WTC11 (cell line): ENCODE measurements around the gene SRC. TPM values are rescaled to one million over a fixed set of nuclear protein-coding genes. Genes with fewer than 3 reads are reported as not detected.

Experiments used
- ATAC-seq: fragments of 200-7000 bp; cut with Tn5 transposase; 2 replicates; pipeline ENCODE4 v1.10.0; 2021; ENCODE audit warnings: mild to moderate bottlenecking, moderate library complexity
- CTCF ChIA-PET: fragments of 300-600 bp; sonication (Branson Sonifier 250); formaldehyde crosslinking; loops from one replicate; lab custom pipeline; 2021; ENCODE audit warnings: antibody characterized with exemption; lab: Charles Lee
- POLR2A ChIA-PET: fragments of 350-600 bp; sonication (Branson Sonifier 250); formaldehyde crosslinking; loops from one replicate; lab custom pipeline; 2021; ENCODE audit warnings: antibody characterized with exemption; lab: Charles Lee
- DNase-seq: peaks from one replicate; pipeline ENCODE4 v3.0.0; 2021; ENCODE audit warnings: low spot score
- H3K27ac Mint-ChIP-seq: 2 replicates; pipeline ENCODE4 v1.8.0; 2021; ENCODE audit warnings: mixed read lengths
- H3K27me3 Mint-ChIP-seq: 2 replicates; pipeline ENCODE4 v1.8.0; 2021; ENCODE audit warnings: low read depth, mild to moderate bottlenecking, moderate library complexity, mixed read lengths
- H3K36me3 Mint-ChIP-seq: 2 replicates; pipeline ENCODE4 v1.8.0; 2021; ENCODE audit warnings: mixed read lengths
- H3K4me1 Mint-ChIP-seq: 2 replicates; pipeline ENCODE4 v1.8.0; 2022; ENCODE audit warnings: mixed read lengths
- H3K4me3 Mint-ChIP-seq: 2 replicates; pipeline ENCODE4 v1.8.0; 2021; ENCODE audit warnings: mild to moderate bottlenecking, moderate library complexity, mixed read lengths
- H3K9me3 Mint-ChIP-seq: 2 replicates; pipeline ENCODE4 v1.8.0; 2021; ENCODE audit warnings: mixed read lengths
- ATF6 ChIP-seq: sonication (generic); formaldehyde crosslinking; IDR thresholded peaks from 2 replicates; pipeline ENCODE4 v1.8.1; 2023; ENCODE audit warnings: mild to moderate bottlenecking, missing genetic modification reagents
- CTCF ChIP-seq: fragments of 200-600 bp; IDR thresholded peaks from 2 replicates; pipeline ENCODE4 v1.8.0; 2022; ENCODE audit warnings: antibody characterized with exemption
- ERG ChIP-seq: fragments of 250-450 bp; sonication (Bioruptor Pico); IDR thresholded peaks from 2 replicates; pipeline ENCODE4 v1.8.0; 2021; ENCODE audit warnings: mild to moderate bottlenecking
- FOXP1 ChIP-seq: sonication (generic); formaldehyde crosslinking; IDR thresholded peaks from 2 replicates; pipeline ENCODE4 v1.8.0; 2022; ENCODE audit warnings: missing genetic modification reagents, mild to moderate bottlenecking, moderate library complexity, borderline replicate concordance
- HMGA2 ChIP-seq: fragments of 250-450 bp; sonication (Bioruptor Pico); IDR thresholded peaks from 2 replicates; pipeline ENCODE4 v1.4.0; 2021; ENCODE audit warnings: mild to moderate bottlenecking, moderate library complexity
- HMGXB4 ChIP-seq: sonication (generic); formaldehyde crosslinking; IDR thresholded peaks from 2 replicates; pipeline ENCODE4 v1.8.1; 2023; ENCODE audit warnings: mild to moderate bottlenecking, moderate library complexity, missing genetic modification reagents
- JAZF1 ChIP-seq: fragments of 250-450 bp; sonication (Bioruptor Pico); IDR thresholded peaks from 2 replicates; pipeline ENCODE4 v1.9.0; 2021; ENCODE audit warnings: moderate library complexity, mild to moderate bottlenecking, inconsistent platforms
- NFE2L1 ChIP-seq: sonication (generic); formaldehyde crosslinking; IDR thresholded peaks from 2 replicates; pipeline ENCODE4 v1.8.1; 2023; ENCODE audit warnings: missing genetic modification reagents
- NR1H2 ChIP-seq: sonication (generic); formaldehyde crosslinking; IDR thresholded peaks from 2 replicates; pipeline ENCODE4 v1.9.0; 2021; ENCODE audit warnings: mild to moderate bottlenecking, moderate library complexity, missing genetic modification reagents
- NR2C2 ChIP-seq: sonication (generic); formaldehyde crosslinking; IDR thresholded peaks from 2 replicates; pipeline ENCODE4 v1.8.0; 2022; ENCODE audit warnings: mild to moderate bottlenecking, missing genetic modification reagents
- SOX15 ChIP-seq: fragments of 250-450 bp; sonication (Bioruptor Pico); IDR thresholded peaks from 2 replicates; pipeline ENCODE4 v1.9.0; 2021; ENCODE audit warnings: mild to moderate bottlenecking
- SP1 ChIP-seq: sonication (generic); formaldehyde crosslinking; conservative IDR thresholded peaks from 2 replicates; pipeline ENCODE4 v1.8.1; 2022; ENCODE audit warnings: missing genetic modification reagents
- STAT6 ChIP-seq: sonication (generic); formaldehyde crosslinking; conservative IDR thresholded peaks from 2 replicates; pipeline ENCODE4 v1.8.1; 2023; ENCODE audit warnings: mild to moderate bottlenecking, low read depth, missing genetic modification reagents, moderate library complexity
- TEAD4 ChIP-seq: sonication (generic); formaldehyde crosslinking; IDR thresholded peaks from 2 replicates; pipeline ENCODE4 v1.8.0; 2022; ENCODE audit warnings: mild to moderate bottlenecking, missing genetic modification reagents
- USF1 ChIP-seq: sonication (generic); formaldehyde crosslinking; IDR thresholded peaks from 2 replicates; pipeline ENCODE4 v1.8.0; 2022; ENCODE audit warnings: mild to moderate bottlenecking, missing genetic modification reagents
- ZBTB21 ChIP-seq: sonication (generic); formaldehyde crosslinking; IDR thresholded peaks from 2 replicates; pipeline ENCODE4 v1.8.1; 2023; ENCODE audit warnings: mild to moderate bottlenecking, missing genetic modification reagents, borderline replicate concordance
- ZBTB43 ChIP-seq: sonication (generic); formaldehyde crosslinking; IDR thresholded peaks from 2 replicates; pipeline ENCODE4 v1.8.1; 2023; ENCODE audit warnings: mild to moderate bottlenecking, missing genetic modification reagents
- ZNF232 ChIP-seq: sonication (generic); formaldehyde crosslinking; IDR thresholded peaks from 2 replicates; pipeline ENCODE4 v1.8.0; 2022; ENCODE audit warnings: mild to moderate bottlenecking, missing genetic modification reagents
- total RNA-seq: library from RNA; stranded (reverse); gene quantifications from 3 replicates; pipeline ENCODE4 v1.2.3, GENCODE V29; 2021

SRC gene
- total RNA-seq, 1 experiment from 2014 or later: 33.3 TPM

- CTCF ChIA-PET: interaction anchor here (1.1 to 1.5 kb wide), 3 partner anchors 45 to 64 kb away, joined by 3 to 4 read pairs (median 3); partner anchors contain the start of gene MANBAL
- no peaks in the 10 kb centered on the region for H3K9me3 Mint-ChIP-seq
- 0 out of 2 replicates have a peak, but pooled peaks cover 3% of the 10 kb centered on the region for H3K36me3 Mint-ChIP-seq
- POLR2A ChIA-PET: interaction anchor here (0.6 to 1.4 kb wide), 3 partner anchors 12 to 84 kb away, joined by 3 to 4 read pairs (median 3); no protein-coding TSS in a partner anchor
- no peak for DNase-seq
- peak overlapping the region; percentile 56 for H3K4me3 Mint-ChIP-seq
- H3K27ac Mint-ChIP-seq: 0 out of 2 replicates have a peak overlapping the region, but pooled peaks have one; percentile 49
- no peaks in the 10 kb centered on the region for H3K27me3 Mint-ChIP-seq
- peaks cover 35% of the 10 kb centered on the region for H3K4me1 Mint-ChIP-seq
- TF ChIP-seq ZBTB21 (no peak), ZNF232 (CRISPR knock-in tag) (no peak), HMGXB4 (CRISPR knock-in tag) (0 out of 2 replicates have a peak, but pooled peaks have one; percentile 6), SOX15 (no peak), HMGA2 (CRISPR knock-in tag) (no peak), SP1 (CRISPR knock-in tag) (no peak), NFE2L1 (CRISPR knock-in tag) (no peak)
- ATAC-seq: peak; percentile 17
Observed at GRCh38 chr20:37346535-37347346, 801 bp downstream of the SRC start.

- DNase-seq: no peak
- Mint-ChIP-seq H3K36me3 (0 out of 2 replicates have a peak, but pooled peaks cover 3% of the 10 kb centered on the region), H3K27ac (0 out of 2 replicates have a peak overlapping the region, but pooled peaks have one; percentile 49), H3K4me3 (peak overlapping the region; percentile 56), H3K27me3 (no peaks in the 10 kb centered on the region), H3K9me3 (no peaks in the 10 kb centered on the region), H3K4me1 (peaks cover 35% of the 10 kb centered on the region)
- ChIA-PET CTCF (no interaction called here), POLR2A (interaction anchor here (0.6 kb wide), 1 partner anchor 85 kb away, joined by 4 read pairs; no protein-coding TSS in a partner anchor)
- no peak for ATAC-seq
- TF ChIP-seq TEAD4 (no peak), ATF6 (no peak), NFE2L1 (CRISPR knock-in tag) (no peak), USF1 (CRISPR knock-in tag) (no peak), HMGXB4 (CRISPR knock-in tag) (no peak), STAT6 (CRISPR knock-in tag) (no peak), FOXP1 (CRISPR knock-in tag) (no peak), NR1H2 (CRISPR knock-in tag) (no peak), JAZF1 (CRISPR knock-in tag) (no peak), NR2C2 (CRISPR knock-in tag) (no peak), CTCF (no peak), ERG (CRISPR knock-in tag) (no peak), ZBTB43 (CRISPR knock-in tag) (no peak)
Observed at GRCh38 chr20:37347347-37347823, 1.4 kb downstream of the SRC start.
